Right lobe of liver (tissue), 6 donors: ENCODE results near the gene LETM1. TPM values are rescaled to one million over a fixed set of nuclear protein-coding genes. Genes with fewer than 3 reads are reported as not detected.

Source experiments
- ATAC-seq, 4 donors: fragments of 200-7000 bp; cut with Tn5 transposase; one replicate each; pipeline ENCODE4 v1.9.1; 2020; ENCODE audit warnings: mild to moderate bottlenecking in 4 of 4, moderate library complexity in 4 of 4
- DNase-seq, 3 donors: peaks; one replicate each; pipeline ENCODE4 v3.0.0-alpha.2; 2020
- H3K27ac ChIP-seq, 3 donors: fragments of 200-600 bp; one replicate each; pipeline ENCODE4 v1.8.0; 2022
- H3K27me3 ChIP-seq, 2 donors: fragments of 200-600 bp; one replicate each; pipeline ENCODE4 v1.8.0; 2022
- H3K36me3 ChIP-seq, 4 donors: fragments of 200-600 bp; sonication (generic) in 1 of 4; one replicate each; pipeline versions ENCODE4 v1.5.1 to v1.8.0; 2017 to 2022; ENCODE audit warnings: control low read depth in 1 of 4
- H3K4me1 ChIP-seq, 4 donors: fragments of 200-600 bp; sonication (generic) in 1 of 4; one replicate each; pipeline versions ENCODE4 v1.5.1 to v1.8.0; 2017 to 2022; ENCODE audit warnings: control low read depth in 1 of 4
- H3K4me3 ChIP-seq, 3 donors: fragments of 200-600 bp; one replicate each; pipeline ENCODE4 v1.8.0; 2022
- H3K9me3 ChIP-seq, 4 donors: fragments of 200-600 bp; sonication (generic) in 1 of 4; one replicate each; pipeline versions ENCODE4 v1.5.1 to v1.8.0; 2017 to 2022; ENCODE audit warnings: control low read depth in 1 of 4
- CTCF ChIP-seq, 4 donors: fragments of 200-600 bp in 3 of 4; fragments of 450-650 bp in 1 of 4; IDR thresholded peaks; one replicate each; pipeline versions ENCODE4 v1.5.1 to v1.8.0; 2016 to 2022; ENCODE audit warnings: antibody characterized with exemption in 4 of 4, mild to moderate bottlenecking in 2 of 4
- POLR2A ChIP-seq: fragments of 450-650 bp; IDR thresholded peaks from one replicate; pipeline ENCODE4 v1.6.1; 2017; ENCODE audit warnings: antibody characterized with exemption, mild to moderate bottlenecking
- WGBS: methylation state at CpG from one replicate; pipeline ENCODE4 v1.1.6; 2018; ENCODE audit warnings: low coverage, low lambda C conversion rate; ENCODE audit not compliant: insufficient coverage; ENCODE audit errors: missing lambda C conversion rate; 5-methylcytosine and 5-hydroxymethylcytosine counted together
- intact Hi-C, 2 donors: fragments of 100-400 bp; cut with DNase I; formaldehyde crosslinking; loops; one replicate each; pipeline versions ENCODE4 v1.11.2 to v1.14.1; 2022
- total RNA-seq, 6 experiments: library from RNA; depleted of rRNA in 2 of 6; stranded (reverse); fragments of >200 nt in 2 of 6; fragmentation: NEBNext Ultra II Directional in 3 of 6; extraction: Animal tissue kit (Norgen Biotek cat#: 25700) in 3 of 6; gene quantifications; one replicate each; pipeline versions ENCODE4 v1.1.0 to v1.2.4, GENCODE V29; 2016 to 2023
- donor health status: DM: no; HTN: yes; CAD: no.
- donor health status: DM: no; HTN: no; CAD: no.
- donor health status: DM: no; HTN: no; CAD: no.
- donor health status: DM: no; HTN: yes; CAD: no.
- donor health status: DM: no; HTN: yes; CAD: no.

The LETM1 gene
- total RNA-seq, 6 experiments from 2014 or later: 18.1 to 31.0 (median 25.6) TPM

GRCh38 chr4:1819816-1820215, 36.1 kb downstream of the LETM1 start:
- Histone ChIP-seq H3K27me3 (no peaks in the 10 kb centered on the region), H3K36me3 (peaks cover 0 to 64% (median 27%) of the 10 kb centered on the region in 4 donors), H3K4me3 (no peak overlapping the region), H3K27ac (no peak overlapping the region), H3K9me3 (no peaks in the 10 kb centered on the region), H3K4me1 (peaks cover 0 to 16% (median 0%) of the 10 kb centered on the region in 4 donors)
- no peak for ATAC-seq
- DNase-seq: no peak
- no peak for TF ChIP-seq POLR2A
- 92% methylated on average over 7 of the region's 7 CpGs for WGBS
- intact Hi-C loops: no loop called here

GRCh38 chr4:1819284-1819683, 36.7 kb downstream of the LETM1 start:
- Histone ChIP-seq H3K4me3 (no peak overlapping the region), H3K9me3 (no peaks in the 10 kb centered on the region), H3K4me1 (peaks cover 0 to 16% (median 0%) of the 10 kb centered on the region in 4 donors), H3K27me3 (no peaks in the 10 kb centered on the region), H3K27ac (no peak overlapping the region), H3K36me3 (peaks cover 0 to 64% (median 27%) of the 10 kb centered on the region in 4 donors)
- peak; percentile 27 to 58 (median 42) for ATAC-seq
- intact Hi-C loops: no loop called here
- TF ChIP-seq POLR2A (no peak), CTCF (IDR thresholded peaks at IDR 0.05) (no peak)
- WGBS: 36% methylated on average over 8 of the region's 10 CpGs
- no peak for DNase-seq

- Histone ChIP-seq H3K9me3 (no peaks in the 10 kb centered on the region), H3K36me3 (peaks cover 0 to 47% (median 23%) of the 10 kb centered on the region in 4 donors), H3K27ac (peak overlapping the region in 1 of 3 donors; percentile 15), H3K27me3 (no peaks in the 10 kb centered on the region), H3K4me1 (peaks cover 0 to 16% (median 0%) of the 10 kb centered on the region in 4 donors), H3K4me3 (no peak overlapping the region)
- ATAC-seq: peak; percentile 76 to 93 (median 89)
- peak in 2 of 3 donors; percentile 46 to 82 for DNase-seq
- intact Hi-C loops: no loop called here
- WGBS: 44% methylated on average over 10 of the region's 25 CpGs
- no peak for TF ChIP-seq CTCF (IDR thresholded peaks at IDR 0.05)
- TF ChIP-seq POLR2A: no peak
Measured at GRCh38 chr4:1815997-1816860, 39.7 kb downstream of the LETM1 start.

- Histone ChIP-seq H3K36me3 (peaks cover 0 to 47% (median 23%) of the 10 kb centered on the region in 4 donors), H3K27ac (no peak overlapping the region), H3K9me3 (no peaks in the 10 kb centered on the region), H3K4me3 (no peak overlapping the region), H3K4me1 (peaks cover 0 to 16% (median 0%) of the 10 kb centered on the region in 4 donors), H3K27me3 (no peaks in the 10 kb centered on the region)
- intact Hi-C loops: no loop called here
- TF ChIP-seq POLR2A (no peak), CTCF (IDR thresholded peaks at IDR 0.05) (no peak)
- WGBS: 80% methylated on average over 1 of the region's 34 CpGs
- DNase-seq (peak in 1 of 3 donors; percentile 17), ATAC-seq (no peak)
Measured at GRCh38 chr4:1815096-1815996, 40.6 kb downstream of the LETM1 start.
